GOT3 (cell line): Measurements from ENCODE around the gene ZDHHC19.
A peak's percentile ranks its signal among the peaks of the same experiment; 100 is the strongest.
"Not testable (repeated sequence)": the region's sequence is repeated elsewhere in the genome, so short reads cannot be mapped to it uniquely, and the experiment has no call there.

Experiments
- DNase-seq: peaks from one replicate; lab custom pipeline; 2025; ENCODE audit warnings: mixed read lengths; lab: John Stamatoyannopoulos, UW

ZDHHC19 gene

GRCh38 chr3:196177967-196178366 is 33.2 kb downstream of the ZDHHC19 start:
- no peak for DNase-seq

- DNase-seq, result no peak
These were observed 33.6 kb downstream of the ZDHHC19 start for GRCh38 chr3:196177567-196177966.

GRCh38 chr3:196175722-196176121 is 35.5 kb downstream of the ZDHHC19 start:
- DNase-seq, result no peak

DNA sequence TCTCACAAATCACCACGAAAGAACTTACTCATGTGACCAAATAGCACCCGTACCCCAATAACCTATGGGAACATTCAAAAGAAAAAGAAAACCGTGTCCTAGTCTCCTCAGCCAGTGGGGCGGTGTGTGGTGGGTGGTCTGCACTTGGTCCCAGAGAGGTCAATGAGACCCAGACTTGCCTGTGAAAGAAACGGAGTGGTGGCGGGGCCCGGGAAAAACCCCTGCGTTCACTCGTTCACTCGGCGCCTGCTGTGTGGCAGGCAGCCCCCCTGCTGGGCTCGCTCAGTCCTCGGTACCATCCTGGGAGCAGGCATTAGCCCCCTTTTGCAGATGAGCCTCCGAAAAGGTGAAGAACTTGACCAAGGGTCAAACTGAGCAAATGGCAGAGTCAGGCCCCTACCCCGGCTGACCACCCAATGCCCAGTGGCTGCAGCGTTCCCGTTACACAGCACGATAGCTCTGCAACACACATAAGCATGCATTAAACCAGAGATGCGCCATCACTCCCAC is 36.0 kb downstream of the ZDHHC19 start:
- no peak for DNase-seq

GRCh38 chr3:196174652-196175051 is 36.5 kb downstream of the ZDHHC19 start:
- no peak for DNase-seq

GRCh38 chr3:196170296-196170695 is 40.9 kb downstream of the ZDHHC19 start:
- DNase-seq, result not testable (repeated sequence)

DNA sequence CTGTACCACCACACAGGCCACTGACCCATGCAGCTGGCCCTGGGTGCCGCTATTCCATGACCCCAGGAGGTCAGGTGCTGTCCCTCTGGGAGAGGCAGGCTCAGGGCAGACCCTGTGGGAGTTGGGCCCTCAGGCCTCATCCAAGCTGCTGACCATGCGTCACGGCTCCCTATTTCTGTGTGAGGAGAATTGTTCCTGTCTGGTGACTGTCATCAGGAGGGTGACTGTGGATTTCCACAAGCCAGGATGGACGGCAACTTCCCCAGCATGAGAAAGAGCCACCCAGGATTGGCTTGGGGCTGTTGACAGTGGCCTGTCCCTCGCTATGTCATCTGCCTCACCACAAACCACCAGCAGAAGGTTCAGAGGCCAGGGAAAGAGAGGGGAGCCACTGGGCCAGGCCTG is 41.4 kb downstream of the ZDHHC19 start:
- DNase-seq, result no peak

- no peak for DNase-seq
These were observed 42.3 kb downstream of the ZDHHC19 start for GRCh38 chr3:196168808-196169391.

DNA sequence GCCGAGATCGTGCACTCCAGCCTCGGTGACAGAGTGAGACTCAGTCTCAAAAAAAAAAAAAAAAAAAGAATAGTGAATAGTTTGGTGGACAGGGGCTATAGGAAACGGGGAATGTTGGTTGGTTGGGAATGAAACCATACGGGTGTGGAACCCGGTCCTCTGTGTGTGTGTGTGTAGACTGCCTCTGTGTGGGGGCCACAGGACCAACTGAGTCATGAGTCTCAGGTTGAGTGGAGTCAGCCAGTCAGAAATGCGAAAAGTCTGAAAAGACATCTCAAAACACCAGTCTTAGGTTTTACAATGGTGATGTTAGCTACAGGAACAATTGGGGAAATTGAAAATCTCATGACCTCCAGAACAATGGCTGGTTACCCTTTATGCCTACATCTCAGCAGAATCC is 44.5 kb downstream of the ZDHHC19 start:
- no peak for DNase-seq

- no peak for DNase-seq
These were observed 45.4 kb downstream of the ZDHHC19 start for GRCh38 chr3:196165850-196166249.

- DNase-seq, result not testable (repeated sequence)
These were observed 46.1 kb downstream of the ZDHHC19 start for GRCh38 chr3:196165006-196165575.

- no peak for DNase-seq
These were observed 46.6 kb downstream of the ZDHHC19 start for GRCh38 chr3:196164576-196164975.

- DNase-seq, result no peak
These were observed 47.3 kb downstream of the ZDHHC19 start for GRCh38 chr3:196163666-196164493.

DNA sequence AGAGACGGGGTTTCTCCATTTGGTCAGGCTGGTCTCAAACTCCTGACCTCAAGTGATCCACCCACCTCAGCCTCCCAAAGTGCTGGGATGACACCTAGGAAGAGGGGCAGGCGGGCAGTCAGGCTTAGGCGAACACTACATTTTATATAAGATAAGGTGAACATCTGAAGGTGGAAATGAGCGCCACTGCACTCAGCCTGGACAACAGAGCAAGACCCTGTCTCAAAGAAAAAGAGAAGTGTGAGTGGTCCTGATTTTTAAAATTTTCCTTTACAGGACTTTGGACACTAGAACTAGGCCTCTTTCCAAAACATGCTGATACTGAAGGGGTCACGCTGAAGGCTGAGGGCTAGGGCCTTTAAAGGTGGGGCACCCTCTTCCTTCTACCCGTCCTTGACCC is 48.0 kb downstream of the ZDHHC19 start:
- DNase-seq, result no peak

DNA sequence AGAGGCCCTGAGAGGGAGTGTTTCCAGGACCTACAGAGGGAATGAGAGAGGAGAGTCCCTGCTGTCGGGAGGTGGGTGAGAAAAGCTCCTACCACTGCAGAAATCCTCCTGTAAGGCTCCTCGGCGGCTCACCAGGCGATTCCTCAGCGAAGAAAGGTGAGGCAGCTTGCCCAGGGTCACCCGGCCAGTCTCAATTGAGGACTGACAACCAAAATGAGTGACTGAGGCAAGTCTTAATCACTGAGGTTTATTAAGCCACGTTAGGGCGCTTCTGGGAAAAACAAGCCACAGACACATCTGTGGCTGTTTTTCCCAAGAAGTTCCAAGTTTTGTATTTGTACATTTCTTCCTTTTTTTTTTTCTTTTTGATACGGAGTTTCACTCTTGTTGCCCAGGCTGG is 48.5 kb downstream of the ZDHHC19 start:
- DNase-seq, result no peak

- peak; percentile 23 for DNase-seq
These were observed 51.0 kb downstream of the ZDHHC19 start for GRCh38 chr3:196159952-196160804.

DNA sequence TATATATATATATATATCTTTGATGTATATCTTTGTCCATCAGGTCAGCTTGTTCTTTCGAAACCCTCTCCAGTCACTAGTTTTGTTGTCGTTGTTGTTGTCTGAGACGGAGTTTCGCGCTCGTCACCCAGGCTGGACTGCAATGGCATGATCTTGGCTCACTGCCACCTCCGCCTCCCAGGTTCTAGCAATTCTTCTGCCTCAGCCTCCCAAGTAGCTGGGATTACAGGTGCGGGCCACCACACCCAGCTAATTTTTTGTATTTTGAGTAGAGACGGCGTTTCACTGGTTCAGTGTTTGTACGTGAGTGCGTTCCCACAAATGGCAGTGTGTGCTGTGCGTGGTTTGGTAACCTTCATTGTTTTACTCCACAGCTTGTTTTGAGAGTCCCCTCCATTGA is 51.7 kb downstream of the ZDHHC19 start:
- no peak for DNase-seq

- DNase-seq, result no peak
These were observed 55.0 kb downstream of the ZDHHC19 start for GRCh38 chr3:196156160-196156559.

GRCh38 chr3:196150481-196150880 is 60.7 kb downstream of the ZDHHC19 start:
- DNase-seq, result no peak

GRCh38 chr3:196149831-196150301 is 61.3 kb downstream of the ZDHHC19 start:
- no peak for DNase-seq

DNA sequence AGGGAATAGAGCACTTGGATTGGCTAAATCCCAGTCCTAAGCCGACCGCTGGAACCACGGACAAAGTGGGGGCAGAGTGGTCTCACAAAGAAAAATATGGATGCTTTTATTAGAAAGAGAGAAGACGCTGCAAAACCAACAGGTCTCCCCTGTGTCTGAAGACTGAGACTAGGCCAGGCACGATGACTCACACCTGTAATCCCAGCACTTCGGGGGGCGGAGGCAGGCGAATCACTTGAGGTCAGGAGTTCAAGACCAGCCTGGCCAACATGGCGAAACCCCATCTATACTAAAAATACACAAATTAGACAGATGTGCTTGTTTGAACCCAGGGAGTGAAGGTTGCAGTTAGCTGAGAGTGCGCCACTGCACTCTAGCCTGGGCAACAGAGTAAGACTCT is 61.8 kb downstream of the ZDHHC19 start:
- no peak for DNase-seq
